B cell (primary cell): Measurements from ENCODE around the gene FYN. TPM values are rescaled to one million over a fixed set of nuclear protein-coding genes. Genes with fewer than 3 reads are reported as not detected.

ENCODE experiments used
- ATAC-seq: fragments of 200-7000 bp; cut with Tn5 transposase; one replicate; pipeline ENCODE4 v1.10.0; 2021; ENCODE audit warnings: low read depth, mild to moderate bottlenecking, moderate number of reproducible peaks, moderate library complexity
- CTCF ChIA-PET: fragments of 350-600 bp; sonication (Branson Sonifier 250); formaldehyde crosslinking; loops from one replicate; lab custom pipeline; 2021; ENCODE audit warnings: antibody characterized with exemption, inconsistent platforms; lab: Charles Lee
- POLR2A ChIA-PET: fragments of 350-600 bp; sonication (Branson Sonifier 250); formaldehyde crosslinking; loops from one replicate; lab custom pipeline; 2021; ENCODE audit warnings: antibody characterized with exemption; lab: Charles Lee
- DNase-seq: peaks from one replicate; pipeline ENCODE4 v3.0.0; 2013
- H2AFZ ChIP-seq: 2 replicates; pipeline ENCODE4 v1.6.1; 2012; ENCODE audit warnings: mild to moderate bottlenecking, low read depth, low read length; ENCODE audit not compliant: insufficient read depth, poor library complexity, severe bottlenecking
- H3K27ac ChIP-seq, 2 donors: 1 replicate in 1 of 2; 2 replicates in 1 of 2; pipeline ENCODE4 v1.5.1; 2012 to 2013; ENCODE audit warnings: low read length in 2 of 2, mild to moderate bottlenecking in 2 of 2, moderate library complexity in 1 of 2
- H3K27me3 ChIP-seq, 4 experiments: fragments of 200-600 bp in 1 of 4; sonication (generic) in 1 of 4; replicated peaks in 1 of 4; 1 replicate in 2 of 4; 2 replicates in 2 of 4; pipeline versions ENCODE4 v1.6.1 to v1.7.0; 2013 to 2016; ENCODE audit warnings: low read length in 3 of 4, mild to moderate bottlenecking in 2 of 4, mixed read lengths in 1 of 4, moderate library complexity in 1 of 4; ENCODE audit not compliant: insufficient read depth in 4 of 4, control insufficient read depth in 3 of 4; ENCODE audit errors: control extremely low read depth in 1 of 4
- H3K36me3 ChIP-seq, 2 experiments: replicated peaks in 1 of 2; 1 replicate in 1 of 2; 2 replicates in 1 of 2; pipeline versions ENCODE4 v1.6.1 to v1.7.1; 2013; ENCODE audit warnings: low read length in 1 of 2; ENCODE audit not compliant: insufficient read depth in 2 of 2, control insufficient read depth in 1 of 2; ENCODE audit errors: control extremely low read depth in 1 of 2, extremely low read depth in 1 of 2
- H3K4me1 ChIP-seq, 2 donors: fragments of 200-600 bp in 1 of 2; sonication (generic) in 1 of 2; 1 replicate in 1 of 2; 2 replicates in 1 of 2; pipeline versions ENCODE4 v1.5.1 to v1.6.1; 2013 to 2017; ENCODE audit warnings: low read length in 2 of 2; ENCODE audit not compliant: control insufficient read depth in 2 of 2, insufficient read depth in 2 of 2
- H3K4me2 ChIP-seq: replicated peaks from 2 replicates; pipeline ENCODE3; 2012; ENCODE audit warnings: mild to moderate bottlenecking, low read depth, low read length; ENCODE audit not compliant: poor library complexity, severe bottlenecking
- H3K4me3 ChIP-seq, 5 experiments: fragments of 200-600 bp in 1 of 5; sonication (generic) in 1 of 5; 1 replicate in 3 of 5; 2 replicates in 2 of 5; pipeline versions ENCODE4 v1.5.1 to v1.7.0; 2011 to 2016; ENCODE audit warnings: low read length in 4 of 5, mild to moderate bottlenecking in 4 of 5, low read depth in 2 of 5, control low read depth in 1 of 5, moderate library complexity in 1 of 5; ENCODE audit not compliant: insufficient read depth in 1 of 5; ENCODE audit errors: control extremely low read depth in 1 of 5, extremely low read depth in 1 of 5
- H3K79me2 ChIP-seq: fragments of 200-600 bp; sonication (generic); one replicate; pipeline ENCODE4 v1.6.0; 2016; ENCODE audit warnings: low read length; ENCODE audit not compliant: control insufficient read depth, insufficient read depth
- H3K9ac ChIP-seq: fragments of 200-600 bp; sonication (generic); 2 replicates; pipeline ENCODE4 v1.6.1; 2017; ENCODE audit warnings: mild to moderate bottlenecking, low read length, moderate library complexity
- H3K9me3 ChIP-seq, 3 donors: one replicate each; pipeline versions ENCODE4 v1.6.1 to v1.7.1; 2013; ENCODE audit warnings: low read length in 2 of 3; ENCODE audit not compliant: control insufficient read depth in 2 of 3, insufficient read depth in 1 of 3; ENCODE audit errors: control extremely low read depth in 1 of 3
- H4K20me1 ChIP-seq: 2 replicates; pipeline ENCODE4 v1.6.0; 2012; ENCODE audit warnings: mild to moderate bottlenecking, low read length; ENCODE audit not compliant: insufficient read depth, control insufficient read depth, poor library complexity, severe bottlenecking
- H3K27ac Mint-ChIP-seq: one replicate; pipeline ENCODE4 v1.8.0; 2021; ENCODE audit warnings: mixed read lengths
- H3K27me3 Mint-ChIP-seq: one replicate; pipeline ENCODE4 v1.8.0; 2021; ENCODE audit warnings: mixed read lengths
- H3K4me1 Mint-ChIP-seq: one replicate; pipeline ENCODE4 v1.8.0; 2021; ENCODE audit warnings: mixed read lengths
- H3K4me3 Mint-ChIP-seq: one replicate; pipeline ENCODE4 v1.8.0; 2021; ENCODE audit warnings: mixed read lengths
- H3K9me3 Mint-ChIP-seq: one replicate; pipeline ENCODE4 v1.8.0; 2022; ENCODE audit warnings: mixed read lengths; ENCODE audit not compliant: insufficient read depth
- EZH2 ChIP-seq: IDR thresholded peaks from 2 replicates; pipeline ENCODE4 v1.6.1; 2012; ENCODE audit warnings: borderline replicate concordance, low read depth, mild to moderate bottlenecking, moderate library complexity, low read length; ENCODE audit not compliant: insufficient read depth, poor library complexity, severe bottlenecking
- WGBS: methylation state at CpG from one replicate; pipeline ENCODE4 v1.1.5; 2013; ENCODE audit warnings: missing lambda C conversion rate; ENCODE audit not compliant: insufficient coverage; 5-methylcytosine and 5-hydroxymethylcytosine counted together
- intact Hi-C: fragments of 100-400 bp; cut with micrococcal nuclease; formaldehyde crosslinking; loops from one replicate; pipeline ENCODE4 v1.10.0; 2022
- polyA plus RNA-seq: library from polyadenylated mRNA; depleted of rRNA; stranded (reverse); fragments of >200 nt; gene quantifications from 2 replicates; pipeline ENCODE4 v1.2.3, GENCODE V29; 2012
- total RNA-seq, 2 donors: library from RNA; stranded (reverse); fragments of 120-200 nt in 1 of 2; gene quantifications; 1 replicate in 1 of 2; 2 replicates in 1 of 2; pipeline versions ENCODE4 v1.2.3 to v1.2.4, GENCODE V29; 2013 to 2022
- TF ChIP-seq, protein P1 (sequence below): fragments of 200-600 bp; IDR thresholded peaks from one replicate; pipeline ENCODE4 v1.8.0; 2022; ENCODE audit warnings: antibody characterized with exemption, mild to moderate bottlenecking

Gene FYN
- total and polyA plus RNA-seq, 2 donors (not counting 1 experiment from before 2014, with no cell fraction given), result 54.1 to 94.0 TPM

DNA sequence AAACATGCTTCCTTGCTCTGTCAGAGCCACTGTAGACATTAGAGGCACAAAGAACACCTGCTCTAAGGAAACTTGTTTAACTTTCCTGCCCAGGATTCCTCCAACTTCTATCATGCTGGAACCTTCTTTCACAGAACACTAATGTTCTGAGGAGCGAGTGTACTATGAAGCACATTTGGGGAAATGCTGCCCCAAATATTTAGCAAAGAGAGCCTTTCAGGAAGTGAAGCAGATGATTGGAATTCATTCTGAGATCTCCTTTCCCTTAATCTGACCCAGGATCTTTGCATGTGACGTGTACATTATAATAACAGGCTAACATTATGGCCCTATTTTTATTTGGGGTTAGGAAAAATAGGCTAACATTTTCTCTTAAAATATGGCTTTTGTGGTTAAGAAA lies 21.0 kb upstream of the FYN start:
- no peaks in the 10 kb centered on the region for H3K4me1 ChIP-seq
- no peaks in the 10 kb centered on the region for H3K9me3 ChIP-seq
- H3K9ac ChIP-seq, result no peak overlapping the region
- Mint-ChIP-seq H3K9me3 (no peaks in the 10 kb centered on the region), H3K4me1 (no peaks in the 10 kb centered on the region), H3K4me3 (no peak overlapping the region), H3K27ac (no peak overlapping the region), H3K27me3 (no peaks in the 10 kb centered on the region)
- no peak overlapping the region for H3K4me2 ChIP-seq
- CTCF ChIA-PET, result no interaction called here
- ATAC-seq (no peak), DNase-seq (no peak)
- TF ChIP-seq, protein P1, sequence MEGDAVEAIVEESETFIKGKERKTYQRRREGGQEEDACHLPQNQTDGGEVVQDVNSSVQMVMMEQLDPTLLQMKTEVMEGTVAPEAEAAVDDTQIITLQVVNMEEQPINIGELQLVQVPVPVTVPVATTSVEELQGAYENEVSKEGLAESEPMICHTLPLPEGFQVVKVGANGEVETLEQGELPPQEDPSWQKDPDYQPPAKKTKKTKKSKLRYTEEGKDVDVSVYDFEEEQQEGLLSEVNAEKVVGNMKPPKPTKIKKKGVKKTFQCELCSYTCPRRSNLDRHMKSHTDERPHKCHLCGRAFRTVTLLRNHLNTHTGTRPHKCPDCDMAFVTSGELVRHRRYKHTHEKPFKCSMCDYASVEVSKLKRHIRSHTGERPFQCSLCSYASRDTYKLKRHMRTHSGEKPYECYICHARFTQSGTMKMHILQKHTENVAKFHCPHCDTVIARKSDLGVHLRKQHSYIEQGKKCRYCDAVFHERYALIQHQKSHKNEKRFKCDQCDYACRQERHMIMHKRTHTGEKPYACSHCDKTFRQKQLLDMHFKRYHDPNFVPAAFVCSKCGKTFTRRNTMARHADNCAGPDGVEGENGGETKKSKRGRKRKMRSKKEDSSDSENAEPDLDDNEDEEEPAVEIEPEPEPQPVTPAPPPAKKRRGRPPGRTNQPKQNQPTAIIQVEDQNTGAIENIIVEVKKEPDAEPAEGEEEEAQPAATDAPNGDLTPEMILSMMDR, result no peak
- no peak for TF ChIP-seq EZH2
- no peaks in the 10 kb centered on the region for H3K79me2 ChIP-seq
- intact Hi-C loops, result no loop called here
- H2AFZ ChIP-seq, result no peak overlapping the region
- H3K4me3 ChIP-seq, result no peak overlapping the region
- POLR2A ChIA-PET, result no interaction called here
- no CpG with 5 or more reads among the region's 2 CpGs for WGBS
- H3K36me3 ChIP-seq, result no peaks in the 10 kb centered on the region
- no peaks in the 10 kb centered on the region for H4K20me1 ChIP-seq
- no peaks in the 10 kb centered on the region for H3K27me3 ChIP-seq
- no peak overlapping the region for H3K27ac ChIP-seq

DNA sequence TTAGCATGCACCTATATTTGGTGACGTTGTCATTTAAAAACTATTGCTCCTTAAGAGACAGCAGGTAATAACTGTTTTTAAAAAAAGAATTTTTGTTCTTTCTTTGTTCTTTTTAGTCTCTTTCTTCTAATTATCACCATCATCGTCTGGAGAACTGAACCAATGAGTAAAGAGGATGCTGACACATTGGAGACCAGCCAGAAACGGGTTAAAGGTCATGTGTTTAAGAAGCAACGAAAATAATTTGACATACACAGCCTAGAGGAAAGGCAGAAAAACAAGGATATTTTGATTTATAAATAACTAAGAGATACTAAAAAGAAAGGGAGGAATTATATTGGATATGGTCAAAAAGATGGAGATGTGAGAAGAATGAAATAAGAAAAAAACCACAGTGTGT lies 19.2 kb upstream of the FYN start:
- ChIA-PET CTCF (no interaction called here), POLR2A (no interaction called here)
- no peaks in the 10 kb centered on the region for H3K9me3 ChIP-seq
- no peak for TF ChIP-seq EZH2
- TF ChIP-seq, protein P1, result no peak
- no peaks in the 10 kb centered on the region for H3K9me3 Mint-ChIP-seq
- H3K27me3 Mint-ChIP-seq, result peaks cover 3% of the 10 kb centered on the region
- DNase-seq, result no peak
- H3K4me3 Mint-ChIP-seq, result no peak overlapping the region
- H2AFZ ChIP-seq, result no peak overlapping the region
- no peak overlapping the region for H3K4me3 ChIP-seq
- ATAC-seq, result no peak
- no CpG with 5 or more reads among the region's 4 CpGs for whole genome bisulfite sequencing
- no peaks in the 10 kb centered on the region for H3K36me3 ChIP-seq
- no peak overlapping the region for H3K4me2 ChIP-seq
- H3K27me3 ChIP-seq, result no peaks in the 10 kb centered on the region
- H3K4me1 Mint-ChIP-seq, result no peaks in the 10 kb centered on the region
- no peak overlapping the region for H3K27ac ChIP-seq
- H3K9ac ChIP-seq, result no peak overlapping the region
- no peaks in the 10 kb centered on the region for H3K4me1 ChIP-seq
- intact Hi-C loops, result no loop called here
- H3K27ac Mint-ChIP-seq, result no peak overlapping the region
- H3K79me2 ChIP-seq, result no peaks in the 10 kb centered on the region
- no peaks in the 10 kb centered on the region for H4K20me1 ChIP-seq
